Esophagus squamous epithelium (tissue), 4 donors: ENCODE data around the gene TMEM164.

Experiments
- POLR2A ChIP-seq, 4 donors: fragments of 450-650 bp; IDR thresholded peaks; one replicate each; pipeline ENCODE4 v1.6.1; 2017; ENCODE audit warnings: antibody characterized with exemption in 4 of 4, mild to moderate bottlenecking in 4 of 4, moderate library complexity in 3 of 4
- TF ChIP-seq, protein P1 (sequence below), 6 experiments: fragments of 450-650 bp in 4 of 6; fragments of 200-600 bp in 2 of 6; sonication (generic) in 2 of 6; IDR thresholded peaks; one replicate each; pipeline ENCODE4 v1.5.1; 2016 to 2019; ENCODE audit warnings: antibody characterized with exemption in 6 of 6, mild to moderate bottlenecking in 4 of 6, moderate library complexity in 4 of 6

DNA sequence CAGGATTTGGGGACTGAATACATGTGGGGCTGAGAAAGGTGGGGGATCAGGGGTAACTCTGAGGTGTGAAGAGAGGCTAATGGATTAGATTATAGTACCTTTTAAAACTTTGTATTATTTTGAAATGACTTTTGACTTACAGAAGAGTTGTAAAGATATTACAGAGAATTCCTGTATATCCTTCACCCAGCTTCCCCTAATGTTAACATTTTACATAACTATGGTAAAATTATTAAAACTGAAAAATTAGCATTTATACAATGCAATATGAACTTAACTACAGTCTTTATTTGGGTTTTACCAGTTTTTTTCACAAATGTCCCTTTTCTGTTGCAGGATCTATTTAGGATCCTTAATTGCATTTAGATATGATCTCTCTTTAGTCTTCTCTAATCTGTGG, 57.4 kb downstream of the TMEM164 start:
- TF ChIP-seq, protein P1, sequence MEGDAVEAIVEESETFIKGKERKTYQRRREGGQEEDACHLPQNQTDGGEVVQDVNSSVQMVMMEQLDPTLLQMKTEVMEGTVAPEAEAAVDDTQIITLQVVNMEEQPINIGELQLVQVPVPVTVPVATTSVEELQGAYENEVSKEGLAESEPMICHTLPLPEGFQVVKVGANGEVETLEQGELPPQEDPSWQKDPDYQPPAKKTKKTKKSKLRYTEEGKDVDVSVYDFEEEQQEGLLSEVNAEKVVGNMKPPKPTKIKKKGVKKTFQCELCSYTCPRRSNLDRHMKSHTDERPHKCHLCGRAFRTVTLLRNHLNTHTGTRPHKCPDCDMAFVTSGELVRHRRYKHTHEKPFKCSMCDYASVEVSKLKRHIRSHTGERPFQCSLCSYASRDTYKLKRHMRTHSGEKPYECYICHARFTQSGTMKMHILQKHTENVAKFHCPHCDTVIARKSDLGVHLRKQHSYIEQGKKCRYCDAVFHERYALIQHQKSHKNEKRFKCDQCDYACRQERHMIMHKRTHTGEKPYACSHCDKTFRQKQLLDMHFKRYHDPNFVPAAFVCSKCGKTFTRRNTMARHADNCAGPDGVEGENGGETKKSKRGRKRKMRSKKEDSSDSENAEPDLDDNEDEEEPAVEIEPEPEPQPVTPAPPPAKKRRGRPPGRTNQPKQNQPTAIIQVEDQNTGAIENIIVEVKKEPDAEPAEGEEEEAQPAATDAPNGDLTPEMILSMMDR (IDR thresholded peaks at IDR 0.05) = no peak
- no peak for TF ChIP-seq POLR2A (IDR thresholded peaks at IDR 0.05)
